Measurements from ENCODE around the gene AGFG2. TPM values are rescaled to one million over a fixed set of nuclear protein-coding genes. Genes with fewer than 3 reads are reported as not detected.

AGFG2 gene
- total and polyA plus RNA-seq, 2 of the 4 experiments (the other 2 are of a cell fraction): 3.0 to 10.0 TPM

DNA sequence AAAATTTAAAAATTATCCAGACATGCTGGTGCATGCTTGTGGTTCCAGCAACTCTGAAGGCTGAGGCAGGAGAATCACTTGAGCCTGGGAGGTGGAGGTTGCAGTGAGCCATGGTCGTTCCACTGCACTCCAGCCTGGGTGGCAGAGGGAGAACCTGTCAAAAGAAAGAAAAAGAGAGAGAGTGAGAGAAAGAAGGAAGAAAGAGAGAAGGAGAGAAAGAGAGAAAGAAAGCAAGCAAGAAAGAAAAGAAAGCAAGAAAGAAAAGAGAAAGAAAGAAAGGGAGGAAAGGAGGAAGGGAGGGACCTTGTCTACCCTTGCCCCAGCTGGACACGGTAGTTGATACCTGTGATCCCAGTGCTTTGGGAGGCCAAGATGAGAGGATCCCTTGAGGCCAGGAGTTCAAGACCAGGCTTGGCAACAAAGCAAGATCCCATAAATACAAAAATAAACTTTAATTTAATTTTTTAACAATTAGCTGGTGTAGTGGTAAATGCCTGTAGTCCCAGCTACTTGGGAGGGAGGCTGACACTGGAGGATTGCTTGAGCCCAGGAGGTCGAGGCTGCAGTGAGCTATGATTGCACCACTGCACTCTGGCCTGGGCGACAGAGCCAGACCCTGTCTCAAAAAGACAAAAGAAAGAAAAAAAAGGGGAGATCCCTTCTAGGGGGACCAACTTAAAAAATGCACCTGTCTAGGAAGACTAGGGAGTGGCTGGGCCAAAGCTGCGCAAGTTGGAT lies 46.1 kb upstream of the AGFG2 start:
- ChIA-PET CTCF (no interaction called here), POLR2A (ENCODE audit: unreplicated experiment) (no interaction called here)
- Histone ChIP-seq H3K36me3 (ENCODE audit: control insufficient read depth, insufficient read depth, low read length) (no peaks in the 10 kb centered on the region), H3K18ac (ENCODE audit: low read depth, low read length) (no peak overlapping the region), H4K5ac (ENCODE audit: low read depth, low read length) (no peak overlapping the region), H2AFZ (replicated peaks; ENCODE audit: low read length, poor library complexity) (peak overlapping the region; percentile 71), H3K23ac (ENCODE audit: low read depth, low read length) (no peak overlapping the region), H2BK5ac (ENCODE audit: low read depth, low read length, poor library complexity, severe bottlenecking) (no peak overlapping the region), H4K91ac (ENCODE audit: insufficient read depth, low read depth, low read length) (no peak overlapping the region), H3K56ac (ENCODE audit: extremely low read depth, insufficient read depth, low read length) (no peak overlapping the region), H3K9me3 (ENCODE audit: control insufficient read depth, insufficient read depth, low read length) (no peaks in the 10 kb centered on the region), H3K9me1 (ENCODE audit: insufficient read depth, low read length) (no peaks in the 10 kb centered on the region), H3K27me3 (ENCODE audit: control insufficient read depth, insufficient read depth, low read length) (peaks cover 19% of the 10 kb centered on the region; the same call in 1 of the 2 replicates), H3K79me1 (ENCODE audit: low read depth in 1 of 2, low read length in 2 of 2) (no peaks in the 10 kb centered on the region), H3K4me2 (ENCODE audit: low read depth, low read length) (no peak overlapping the region), H3K4ac (ENCODE audit: low read depth, low read length) (no peak overlapping the region), H3K4me1 (ENCODE audit: control insufficient read depth, insufficient read depth, low read length) (no peaks in the 10 kb centered on the region; the same call in 1 of the 2 replicates), H3K9ac (ENCODE audit: low read depth, low read length) (no peak overlapping the region), H2AK5ac (ENCODE audit: low read depth, low read length) (no peak overlapping the region), H4K8ac (ENCODE audit: low read depth in 2 of 2, low read length in 2 of 2) (no peak overlapping the region), H2BK15ac (ENCODE audit: low read depth, low read length) (no peak overlapping the region), H3K27ac (ENCODE audit: insufficient read depth, low read length) (no peak overlapping the region), H2AK9ac (replicated peaks; ENCODE audit: low read depth, low read length, poor library complexity) (peak overlapping the region; percentile 5), H2BK20ac (ENCODE audit: low read depth, low read length) (no peak overlapping the region), H3K4me3 (ENCODE audit: insufficient read depth, low read depth, low read length) (no peak overlapping the region), H4K20me1 (ENCODE audit: insufficient read depth, low read length) (0 out of 2 replicates have a peak, but pooled peaks cover 3% of the 10 kb centered on the region), H2BK120ac (ENCODE audit: low read depth, low read length) (no peak overlapping the region), H3K14ac (replicated peaks; ENCODE audit: low read depth, low read length) (no peak overlapping the region)
- TF ChIP-seq RAD21 (IDR thresholded peaks at IDR 0.05; ENCODE audit: low read length): no peak
- dilution Hi-C loops (cut with HindIII; ENCODE audit: low sequenced_read_pairs, unreplicated experiment): no loop called here
- in situ Hi-C loops (cut with MboI; ENCODE audit: low sequenced_read_pairs): no loop called here
- WGBS, 2 experiments (ENCODE audit: extremely low coverage in 2 of 2, insufficient read length in 1 of 2): 100% methylated on average over 1 of the region's 5 CpGs; no CpG with 5 or more reads in 1 of the 2 experiments
- no TSS peak for BruUV-seq (replicated peaks)
- intact Hi-C loops (cut with micrococcal nuclease): loop anchor here (5.0 kb wide), 1 partner anchor 54 kb away; no protein-coding TSS in a partner anchor
- no peak for ATAC-seq (ENCODE audit: low read depth)
- DNase-seq: no peak
